ENCODE measurements around the gene TMEM127.

Gene TMEM127

GRCh38 chr2:96204836-96205624 lies 60.8 kb downstream of the TMEM127 start:
- no peak for DNase-seq (ENCODE audit: low read depth)

- DNase-seq (ENCODE audit: low read depth) = no peak
Observed at GRCh38 chr2:96203130-96204028, 62.4 kb downstream of the TMEM127 start.

- no peak for DNase-seq (ENCODE audit: low read depth)
Observed at GRCh38 chr2:96202152-96202854, 63.5 kb downstream of the TMEM127 start.

GRCh38 chr2:96201338-96201737 lies 64.5 kb downstream of the TMEM127 start:
- no peak for DNase-seq (ENCODE audit: low read depth)

- no peak for DNase-seq (ENCODE audit: low read depth)
Observed at GRCh38 chr2:96198921-96199320, 66.9 kb downstream of the TMEM127 start.

All from stimulated activated CD8-positive, alpha-beta memory T cell treated with anti-CD3 and anti-CD28 coated beads, Interleukin-4, amount 100 ng/mL, for 24 hours (primary cell).